ENCODE measurements around the gene YARS1.

Gene YARS1

GRCh38 chr1:32763221-32763620 lies 53.9 kb downstream of the YARS1 start:
- DNase-seq (ENCODE audit: low spot score): no peak

DNA sequence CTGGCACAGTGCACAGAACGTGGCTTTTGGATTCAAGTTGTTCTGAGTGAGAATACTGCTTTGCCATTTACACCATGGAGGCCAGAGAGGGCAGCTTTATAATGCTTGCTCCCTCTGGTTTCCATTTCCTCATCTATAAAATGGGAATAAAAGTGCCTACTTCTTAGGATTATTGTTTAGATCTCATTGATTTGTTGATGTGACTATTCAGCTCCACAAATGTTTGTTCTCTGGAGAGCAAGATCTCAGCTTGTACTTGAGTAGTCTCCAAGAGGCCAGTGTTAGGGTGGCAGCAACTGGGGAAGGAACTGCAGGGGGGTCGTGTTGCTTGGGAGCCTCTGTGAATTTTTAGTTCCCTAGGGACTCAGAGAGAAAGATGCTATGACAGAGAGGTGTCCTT lies 55.2 kb downstream of the YARS1 start:
- DNase-seq (ENCODE audit: low spot score): no peak

GRCh38 chr1:32761253-32761877 lies 55.8 kb downstream of the YARS1 start:
- peak; percentile 61 for DNase-seq (ENCODE audit: low spot score)

DNA sequence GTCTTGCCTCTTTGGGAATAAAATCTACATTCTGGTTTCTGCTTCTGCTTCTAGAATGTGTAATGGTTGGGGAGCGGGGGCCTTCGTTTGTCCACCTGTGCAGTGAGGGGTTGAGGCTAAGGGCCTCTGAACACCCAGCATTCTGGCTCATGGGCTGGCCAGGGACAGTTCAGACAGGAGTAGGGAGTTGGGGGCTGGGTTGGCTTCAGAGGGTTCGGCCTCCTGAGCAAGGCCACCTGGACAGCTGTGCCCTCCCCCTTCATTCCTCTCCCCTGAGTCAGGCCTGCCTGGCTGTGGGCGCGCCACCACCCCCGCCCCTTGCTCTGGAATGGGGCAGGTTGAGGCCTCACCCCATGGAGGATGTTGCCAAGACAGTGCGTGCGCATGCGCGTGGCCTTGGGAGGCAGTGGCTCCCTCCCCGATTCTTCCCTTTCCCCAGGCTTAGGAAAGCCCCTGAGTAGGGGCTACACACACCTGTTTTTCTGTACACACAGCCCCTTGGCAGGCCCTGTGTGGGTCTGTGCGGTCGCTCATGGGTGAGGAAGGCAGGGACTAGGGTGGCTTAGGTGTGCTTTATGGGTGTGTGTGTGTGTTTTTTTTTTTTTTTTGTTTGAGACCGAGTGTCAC lies 57.0 kb downstream of the YARS1 start:
- peak; percentile 97 for DNase-seq (ENCODE audit: low spot score)

- peak; percentile 52 for DNase-seq (ENCODE audit: low spot score)
These were observed 57.6 kb downstream of the YARS1 start for GRCh38 chr1:32759521-32759981.

DNA sequence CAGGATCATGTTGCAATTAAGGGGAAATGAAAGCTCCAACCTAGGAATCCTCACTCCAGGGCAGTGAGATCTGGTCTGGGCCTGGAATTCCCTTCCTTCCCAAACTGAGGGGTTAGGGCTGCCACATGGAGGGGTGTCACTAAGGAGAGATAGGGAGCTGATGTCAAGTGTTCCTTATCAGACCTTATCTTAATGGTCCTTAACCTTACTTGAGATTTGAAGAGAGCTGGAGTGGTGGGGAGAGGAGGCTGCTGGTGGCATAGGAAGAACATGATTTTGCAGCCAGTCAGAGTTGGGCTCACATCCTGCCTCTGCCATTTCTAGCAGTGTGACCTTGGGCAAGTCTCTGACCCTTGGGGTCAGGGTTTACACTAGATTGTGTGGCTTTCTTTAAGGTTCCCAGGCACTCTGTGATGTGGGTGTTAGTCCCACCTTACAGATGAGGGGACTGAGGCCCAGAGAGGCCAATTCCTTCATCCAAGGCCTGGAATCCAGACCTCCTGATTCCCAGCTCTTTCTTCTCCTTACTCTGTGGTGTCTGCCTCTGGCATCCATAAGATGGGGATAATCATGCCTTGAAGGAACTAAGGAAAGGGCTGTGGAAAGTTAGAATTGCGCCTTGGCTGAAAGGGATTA lies 58.2 kb downstream of the YARS1 start:
- no peak for DNase-seq (ENCODE audit: low spot score)

DNA sequence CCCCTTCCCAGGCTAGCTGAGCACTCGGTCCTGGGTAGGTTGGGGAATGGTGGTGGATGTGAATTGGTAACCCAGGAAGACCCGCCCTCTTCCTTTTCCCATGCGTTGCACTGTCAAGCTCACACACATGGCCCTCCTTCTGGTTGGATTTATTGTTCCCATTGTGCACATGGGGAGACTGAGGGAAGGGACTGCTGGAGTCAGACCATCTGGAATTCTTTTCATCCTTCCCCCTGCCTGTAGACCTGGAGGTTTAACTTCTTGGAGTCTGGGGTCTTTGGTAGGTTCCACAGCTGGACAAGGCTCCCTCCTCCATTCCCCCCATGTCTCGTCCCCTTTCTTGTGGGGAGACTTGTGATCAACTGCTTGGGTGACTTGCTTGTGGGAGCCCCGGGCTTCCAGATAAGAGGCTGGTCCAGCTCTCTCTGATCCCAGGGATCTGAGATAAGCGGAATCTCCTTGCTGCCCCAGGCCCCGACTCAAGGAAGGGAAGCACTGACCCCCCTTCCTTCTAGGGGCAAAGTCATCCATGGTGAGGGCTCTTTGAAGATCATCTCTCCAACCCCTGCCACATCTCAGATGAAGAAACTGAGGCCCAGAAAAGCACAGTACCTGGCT lies 58.9 kb downstream of the YARS1 start:
- no peak for DNase-seq (ENCODE audit: low spot score)

- no peak for DNase-seq (ENCODE audit: low spot score)
These were observed 59.8 kb downstream of the YARS1 start for GRCh38 chr1:32757213-32757895.

GRCh38 chr1:32755810-32756159 lies 61.4 kb downstream of the YARS1 start:
- no peak for DNase-seq (ENCODE audit: low spot score)

GRCh38 chr1:32755098-32755809 lies 61.9 kb downstream of the YARS1 start:
- DNase-seq (ENCODE audit: low spot score): no peak

- DNase-seq (ENCODE audit: low spot score): peak; percentile 63
These were observed 62.7 kb downstream of the YARS1 start for GRCh38 chr1:32754317-32755097.

DNA sequence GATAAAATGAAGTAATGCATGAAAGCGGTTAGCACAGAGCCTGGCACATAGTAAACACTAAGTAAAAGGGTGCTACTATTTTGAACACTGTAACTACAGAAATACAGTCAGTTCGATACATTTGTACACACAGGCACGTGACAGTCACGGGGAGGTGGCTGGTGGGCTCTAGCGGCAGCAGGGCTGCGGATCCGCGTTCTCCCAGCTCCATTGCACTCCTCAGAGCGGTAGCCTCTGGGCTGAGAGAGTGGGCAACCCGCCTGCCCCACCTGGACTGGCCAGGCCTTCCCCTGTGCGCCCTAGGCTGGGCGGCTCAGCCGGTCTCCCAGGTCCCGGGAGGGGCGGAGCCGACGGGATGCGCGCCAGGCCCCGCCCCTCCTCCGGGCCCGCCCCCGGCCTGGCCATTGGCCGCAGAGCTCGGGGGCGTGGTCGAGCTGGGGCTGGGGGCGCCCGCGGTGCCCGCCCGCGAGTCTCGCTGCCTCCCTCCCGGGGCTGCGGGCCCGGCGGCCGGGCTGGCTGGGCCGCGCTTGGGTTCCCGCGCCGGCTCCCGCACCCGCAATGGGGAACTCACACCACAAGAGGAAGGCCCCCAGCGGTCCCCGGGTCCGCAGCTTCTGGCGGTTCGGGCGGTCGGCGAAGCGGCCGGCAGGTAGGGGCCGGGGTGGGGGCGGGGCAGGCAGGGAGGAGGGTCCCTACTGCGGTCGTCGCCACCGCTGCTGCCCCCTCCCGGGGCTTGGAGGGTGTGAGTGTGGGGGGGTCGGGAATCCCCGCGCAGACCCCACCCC lies 63.4 kb downstream of the YARS1 start:
- peak; percentile 54 for DNase-seq (ENCODE audit: low spot score)

DNA sequence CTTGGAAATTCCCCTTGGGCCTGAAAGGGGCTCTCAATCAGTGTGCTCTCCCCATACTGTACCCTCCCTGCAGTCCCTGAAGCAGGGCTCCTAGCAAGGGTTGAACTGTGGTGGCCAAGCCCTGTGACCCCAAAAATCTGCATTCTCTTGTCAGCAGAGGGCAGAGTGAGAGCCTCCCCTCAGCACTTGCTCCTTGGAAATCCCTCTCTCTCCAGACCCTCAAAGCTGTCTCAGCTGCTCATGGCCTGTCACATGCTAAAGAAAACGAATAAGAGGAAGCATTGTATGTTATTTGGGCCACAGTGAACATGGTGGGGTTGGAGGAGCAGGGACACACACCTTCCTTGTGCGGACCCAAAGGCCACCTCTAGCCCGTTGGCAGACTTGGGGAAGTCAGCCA lies 67.4 kb downstream of the YARS1 start:
- no peak for DNase-seq (ENCODE audit: low spot score)

DNA sequence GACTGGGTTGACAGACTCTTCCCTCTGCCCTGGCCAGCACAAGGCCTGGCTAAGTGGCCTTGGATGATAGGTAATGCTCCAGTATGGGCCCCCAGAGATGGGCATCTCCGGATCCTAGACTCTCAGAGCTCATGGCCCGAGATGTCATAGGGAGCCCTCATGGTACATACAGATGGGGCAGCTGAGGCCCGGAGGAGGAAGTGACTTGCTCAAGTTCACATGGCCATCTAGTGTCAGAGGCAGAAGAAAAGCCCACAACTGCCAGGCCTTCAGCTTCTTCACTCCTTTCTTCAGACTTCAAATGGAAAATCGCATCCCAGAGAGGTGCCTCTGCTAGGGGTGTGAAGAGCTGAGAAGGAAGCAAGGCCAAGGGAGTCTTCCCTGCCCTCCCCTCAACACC lies 67.8 kb downstream of the YARS1 start:
- DNase-seq (ENCODE audit: low spot score): no peak

GRCh38 chr1:32748926-32749325 lies 68.2 kb downstream of the YARS1 start:
- no peak for DNase-seq (ENCODE audit: low spot score)

DNA sequence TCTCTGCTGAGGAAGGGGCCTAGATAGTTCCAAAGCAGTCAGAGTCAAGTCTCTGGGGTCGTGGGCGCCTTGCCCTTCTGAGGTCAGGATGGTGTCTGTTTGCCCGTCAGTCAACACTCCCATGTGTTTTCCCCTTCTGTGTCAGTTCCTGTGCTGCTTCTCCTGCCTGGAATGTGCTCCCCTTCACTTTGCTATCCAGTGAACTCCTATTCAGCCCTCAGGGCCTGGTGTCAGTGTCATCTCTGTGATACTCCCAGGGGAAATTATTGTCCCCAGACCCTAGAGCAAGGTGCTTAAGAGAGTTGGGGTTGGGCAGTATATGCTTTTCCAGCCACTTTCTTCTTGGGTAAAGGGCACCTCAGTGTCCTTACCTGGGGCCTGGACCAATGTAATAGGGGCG lies 68.8 kb downstream of the YARS1 start:
- no peak for DNase-seq (ENCODE audit: low spot score)

DNA sequence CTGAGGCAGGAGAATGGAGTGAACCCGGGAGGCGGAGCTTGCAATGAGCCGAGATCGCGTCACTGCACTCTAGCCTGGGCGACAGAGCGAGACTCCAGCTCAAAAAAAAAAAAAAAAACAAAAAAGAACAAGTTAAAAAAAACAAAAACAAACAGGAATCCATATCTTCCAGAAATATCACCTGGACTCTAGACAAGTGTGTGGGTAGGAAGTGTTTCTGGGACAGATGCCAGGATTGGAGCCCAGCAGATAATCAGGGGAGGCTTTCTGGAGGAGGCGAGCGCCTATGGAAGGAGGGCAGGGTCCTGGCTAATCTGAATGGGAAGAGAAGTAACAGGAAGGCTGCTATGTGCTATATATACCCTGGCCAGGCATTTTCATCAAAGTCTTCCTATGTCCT lies 71.0 kb downstream of the YARS1 start:
- no peak for DNase-seq (ENCODE audit: low spot score)

DNA sequence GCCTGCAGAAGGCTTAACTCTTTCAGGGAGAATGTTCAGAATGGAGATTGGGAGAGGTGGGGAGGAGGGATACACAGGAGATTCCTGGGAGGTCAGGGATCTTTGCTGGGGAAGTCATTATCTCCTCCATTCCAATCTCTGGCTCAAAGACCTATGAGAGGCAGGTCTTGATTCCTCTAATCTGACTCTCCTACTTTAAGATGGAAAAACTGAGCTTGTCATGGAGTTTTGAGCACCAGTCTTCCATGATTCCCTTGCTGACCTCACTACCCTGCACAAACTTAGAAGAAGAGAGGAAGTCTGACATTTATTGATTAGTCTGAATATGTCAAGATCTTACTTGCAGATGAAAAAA lies 73.1 kb downstream of the YARS1 start:
- DNase-seq (ENCODE audit: low spot score): no peak

DNA sequence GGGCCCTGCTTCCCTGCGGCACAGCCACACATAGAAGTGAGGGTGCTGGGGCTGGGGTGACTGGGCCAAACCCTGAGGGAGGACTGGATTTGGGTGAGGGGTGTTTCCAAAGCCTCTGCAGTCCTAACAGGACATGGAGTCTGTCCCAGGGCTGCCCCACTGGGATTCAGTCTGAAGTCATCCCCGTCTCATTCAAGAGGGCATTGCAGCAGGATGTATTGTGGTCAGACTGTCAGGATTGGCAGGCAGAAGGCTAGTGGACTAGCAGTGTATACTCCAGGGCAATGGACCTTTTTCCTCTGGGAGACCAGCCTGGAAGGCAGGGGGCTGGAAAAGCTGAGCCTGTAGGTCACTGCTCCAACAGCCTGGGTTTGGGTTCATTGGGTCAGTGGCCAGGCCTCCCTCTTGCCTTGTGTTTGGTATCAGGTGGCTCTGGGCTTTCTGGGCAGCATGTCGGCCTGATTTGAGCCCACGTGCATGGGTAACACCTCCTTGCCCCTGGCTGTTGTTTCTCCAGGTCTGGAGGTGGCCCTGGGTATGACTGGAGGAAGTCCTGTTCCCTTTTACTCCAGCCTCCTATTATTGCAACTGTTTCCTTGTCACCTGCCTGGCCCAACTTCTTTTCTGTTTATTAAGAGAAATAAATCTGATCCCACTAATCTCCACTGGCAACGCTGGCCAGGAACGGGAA lies 73.6 kb downstream of the YARS1 start:
- DNase-seq (ENCODE audit: low spot score): no peak

DNA sequence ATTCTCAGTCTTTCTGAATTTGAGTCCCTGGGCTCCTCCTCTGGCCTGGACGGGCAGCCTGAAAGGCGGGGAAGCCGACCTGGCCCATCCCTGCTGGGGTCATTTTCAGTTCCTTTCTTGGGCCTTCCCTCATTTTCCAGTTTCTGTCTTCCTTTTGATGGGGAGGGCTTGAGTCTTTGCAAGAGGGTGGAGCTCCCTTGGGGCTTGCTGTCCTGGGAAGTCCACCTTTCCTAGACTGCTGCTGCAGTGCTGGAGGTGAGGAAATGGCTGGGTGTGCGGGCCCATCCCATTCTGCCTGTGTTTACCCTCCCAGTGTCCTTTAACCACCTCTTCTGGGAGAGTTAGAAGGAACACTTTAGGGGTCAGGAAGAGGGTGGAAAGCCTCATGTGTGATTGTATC lies 74.2 kb downstream of the YARS1 start:
- DNase-seq (ENCODE audit: low spot score): no peak

All from SW480 (cell line).